ENCODE results near the gene LAMC2. TPM values are rescaled to one million over a fixed set of nuclear protein-coding genes. Genes with fewer than 3 reads are reported as not detected.

The LAMC2 gene
- total RNA-seq, 1 donor from 2014 or later = 13.3 TPM

GRCh38 chr1:183226963-183227362 is 40.9 kb downstream of the LAMC2 start:
- Histone ChIP-seq H3K4me3 (no peak overlapping the region), H3K9me3 (no peaks in the 10 kb centered on the region), H3K27ac (no peak overlapping the region), H3K27me3 (no peaks in the 10 kb centered on the region), H3K36me3 (peaks cover 0 to 1% of the 10 kb centered on the region in 2 donors), H3K4me1 (no peaks in the 10 kb centered on the region)
- intact Hi-C loops (cut with DNase I) = no loop called here
- TF ChIP-seq POLR2A (IDR thresholded peaks at IDR 0.05) = no peak
- TF ChIP-seq, protein P1, sequence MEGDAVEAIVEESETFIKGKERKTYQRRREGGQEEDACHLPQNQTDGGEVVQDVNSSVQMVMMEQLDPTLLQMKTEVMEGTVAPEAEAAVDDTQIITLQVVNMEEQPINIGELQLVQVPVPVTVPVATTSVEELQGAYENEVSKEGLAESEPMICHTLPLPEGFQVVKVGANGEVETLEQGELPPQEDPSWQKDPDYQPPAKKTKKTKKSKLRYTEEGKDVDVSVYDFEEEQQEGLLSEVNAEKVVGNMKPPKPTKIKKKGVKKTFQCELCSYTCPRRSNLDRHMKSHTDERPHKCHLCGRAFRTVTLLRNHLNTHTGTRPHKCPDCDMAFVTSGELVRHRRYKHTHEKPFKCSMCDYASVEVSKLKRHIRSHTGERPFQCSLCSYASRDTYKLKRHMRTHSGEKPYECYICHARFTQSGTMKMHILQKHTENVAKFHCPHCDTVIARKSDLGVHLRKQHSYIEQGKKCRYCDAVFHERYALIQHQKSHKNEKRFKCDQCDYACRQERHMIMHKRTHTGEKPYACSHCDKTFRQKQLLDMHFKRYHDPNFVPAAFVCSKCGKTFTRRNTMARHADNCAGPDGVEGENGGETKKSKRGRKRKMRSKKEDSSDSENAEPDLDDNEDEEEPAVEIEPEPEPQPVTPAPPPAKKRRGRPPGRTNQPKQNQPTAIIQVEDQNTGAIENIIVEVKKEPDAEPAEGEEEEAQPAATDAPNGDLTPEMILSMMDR (IDR thresholded peaks at IDR 0.05) = no peak
- TF ChIP-seq POLR2AphosphoS5 (IDR thresholded peaks at IDR 0.05; ENCODE audit: insufficient read depth in 1 of 2, low read depth in 1 of 2) = no peak
- DNase-seq (ENCODE audit: extremely low spot score in 2 of 2) = no peak

DNA sequence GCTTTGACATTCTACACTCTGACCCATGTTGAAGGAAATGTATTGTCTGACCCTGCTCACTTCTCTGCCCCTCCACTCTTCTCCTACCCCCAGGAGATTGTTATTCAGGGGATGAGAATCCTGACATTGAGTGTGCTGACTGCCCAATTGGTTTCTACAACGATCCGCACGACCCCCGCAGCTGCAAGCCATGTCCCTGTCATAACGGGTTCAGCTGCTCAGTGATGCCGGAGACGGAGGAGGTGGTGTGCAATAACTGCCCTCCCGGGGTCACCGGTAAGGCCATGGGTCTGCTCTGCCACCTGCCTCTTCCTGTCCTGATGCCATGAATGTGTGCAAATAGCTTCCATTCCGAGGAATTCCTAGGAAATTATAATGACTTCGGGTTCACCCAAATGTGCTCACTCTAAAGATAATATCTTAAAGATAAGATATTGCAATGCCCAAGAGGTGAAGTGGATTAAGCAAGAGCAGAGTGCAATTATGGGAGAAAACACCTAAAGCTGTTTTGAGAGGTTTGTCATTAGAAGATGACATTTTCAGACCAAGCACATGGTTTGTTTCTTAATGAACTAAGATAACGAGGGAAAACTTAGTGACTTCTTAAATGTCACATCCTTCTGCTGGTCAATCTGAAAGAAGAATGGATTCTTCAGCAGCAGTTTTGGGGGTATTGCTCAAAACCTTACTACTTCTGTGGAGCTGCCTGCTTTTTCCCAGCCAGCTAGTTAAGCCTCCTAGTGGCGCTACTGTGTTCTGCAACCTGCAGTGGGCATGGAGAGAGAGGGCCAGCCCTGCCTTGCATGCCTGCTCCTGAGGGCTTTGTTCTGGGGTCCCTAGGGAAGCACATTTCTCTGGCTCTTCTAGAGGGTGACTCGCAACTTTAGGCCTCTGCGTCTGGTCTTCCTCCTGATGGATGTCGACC is 41.6 kb downstream of the LAMC2 start:
- TF ChIP-seq POLR2A (IDR thresholded peaks at IDR 0.05) = no peak
- TF ChIP-seq POLR2AphosphoS5 (IDR thresholded peaks at IDR 0.05; ENCODE audit: insufficient read depth in 1 of 2, low read depth in 1 of 2) = no peak
- TF ChIP-seq, protein P1 (IDR thresholded peaks at IDR 0.05) = peak; percentile 13 to 49 (median 34)
- intact Hi-C loops (cut with DNase I) = no loop called here
- Histone ChIP-seq H3K27ac (no peak overlapping the region), H3K36me3 (no peaks in the 10 kb centered on the region), H3K4me1 (no peaks in the 10 kb centered on the region), H3K9me3 (no peaks in the 10 kb centered on the region), H3K27me3 (no peaks in the 10 kb centered on the region), H3K4me3 (no peak overlapping the region)
- DNase-seq (ENCODE audit: extremely low spot score in 2 of 2) = peak in 1 of 2 donors; percentile 60

- no peaks in the 10 kb centered on the region for H3K27me3 ChIP-seq
- no peak overlapping the region for H3K27ac ChIP-seq
- H3K9me3 ChIP-seq = no peaks in the 10 kb centered on the region
- intact Hi-C loops (cut with DNase I) = no loop called here
- H3K36me3 ChIP-seq = no peaks in the 10 kb centered on the region
- DNase-seq (ENCODE audit: extremely low spot score in 2 of 2) = peak in 1 of 2 donors; percentile 64
- TF ChIP-seq, protein P1 (IDR thresholded peaks at IDR 0.05) = no peak
- TF ChIP-seq POLR2A (IDR thresholded peaks at IDR 0.05) (no peak), POLR2AphosphoS5 (IDR thresholded peaks at IDR 0.05; ENCODE audit: insufficient read depth in 1 of 2, low read depth in 1 of 2) (no peak)
- H3K4me1 ChIP-seq = peaks cover 4% of the 10 kb centered on the region
- H3K4me3 ChIP-seq = no peak overlapping the region
Observed at GRCh38 chr1:183228347-183229220, 42.5 kb downstream of the LAMC2 start.

- TF ChIP-seq, protein P1 (IDR thresholded peaks at IDR 0.05) = no peak
- TF ChIP-seq POLR2A (IDR thresholded peaks at IDR 0.05) = no peak
- no peak for TF ChIP-seq POLR2AphosphoS5 (IDR thresholded peaks at IDR 0.05; ENCODE audit: insufficient read depth in 1 of 2, low read depth in 1 of 2)
- no peaks in the 10 kb centered on the region for H3K36me3 ChIP-seq
- H3K27ac ChIP-seq = no peak overlapping the region
- DNase-seq (ENCODE audit: extremely low spot score in 2 of 2) = no peak
- peaks cover 17% of the 10 kb centered on the region for H3K4me1 ChIP-seq
- no peaks in the 10 kb centered on the region for H3K9me3 ChIP-seq
- intact Hi-C loops (cut with DNase I) = loop anchor here (10.0 kb wide), 1 partner anchor 266 kb away; no protein-coding TSS in a partner anchor
- H3K27me3 ChIP-seq = no peaks in the 10 kb centered on the region
- H3K4me3 ChIP-seq = no peak overlapping the region
Observed at GRCh38 chr1:183230413-183230812, 44.3 kb downstream of the LAMC2 start.

Measured in vagina (tissue), 2 donors.